ENCODE measurements around the gene ZNF385A. TPM values are rescaled to one million over a fixed set of nuclear protein-coding genes. Genes with fewer than 3 reads are reported as not detected.

Gene ZNF385A
- total and polyA plus RNA-seq, 2 donors from 2014 or later, result 10.2 to 16.6 TPM

DNA sequence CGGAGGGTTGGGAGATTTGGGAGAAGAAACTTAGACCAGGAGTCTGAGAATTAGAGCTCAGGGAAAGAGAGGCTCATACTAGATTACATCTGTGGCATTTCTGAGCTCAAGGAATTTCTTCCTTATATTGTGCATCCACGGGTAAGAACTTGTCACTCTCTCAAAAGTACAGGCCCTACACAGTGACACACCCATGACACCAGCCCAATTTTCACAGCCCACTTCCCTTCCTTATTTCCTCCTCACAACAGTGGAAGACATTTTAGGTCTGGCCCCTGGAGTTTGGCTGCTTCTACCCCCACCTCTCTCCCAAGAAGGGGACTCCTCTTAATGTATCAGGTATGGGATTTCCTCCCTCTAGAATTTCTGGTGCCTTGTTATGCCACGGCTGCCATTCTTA, 9.2 kb upstream of the ZNF385A start:
- Histone ChIP-seq H3K36me3 (ENCODE audit: control insufficient read depth in 2 of 3, insufficient read depth in 3 of 3, low read length in 3 of 3) (peaks cover 0 to 3% (median 2%) of the 10 kb centered on the region in 3 donors), H3K27me3 (ENCODE audit: control insufficient read depth, insufficient read depth, low read length) (no peaks in the 10 kb centered on the region), H3K9ac (ENCODE audit: low read length in 3 of 3) (no peak overlapping the region), H3K27ac (ENCODE audit: low read depth in 2 of 2, low read length in 2 of 2) (no peak overlapping the region), H3K4me3 (ENCODE audit: low read length in 3 of 3) (no peak overlapping the region), H3K4me1 (ENCODE audit: control insufficient read depth in 2 of 3, insufficient read depth in 2 of 3, low read depth in 1 of 3, low read length in 3 of 3) (peaks cover 0 to 4% (median 0%) of the 10 kb centered on the region in 3 donors), H3K9me3 (ENCODE audit: control insufficient read depth in 2 of 3, insufficient read depth in 1 of 3, low read length in 3 of 3) (no peaks in the 10 kb centered on the region)
- intact Hi-C loops (cut with DNase I), result no loop called here
- FAIRE-seq (no peak), DNase-seq (peak in 1 of 5 donors; percentile 8)
- TF ChIP-seq, protein P1, sequence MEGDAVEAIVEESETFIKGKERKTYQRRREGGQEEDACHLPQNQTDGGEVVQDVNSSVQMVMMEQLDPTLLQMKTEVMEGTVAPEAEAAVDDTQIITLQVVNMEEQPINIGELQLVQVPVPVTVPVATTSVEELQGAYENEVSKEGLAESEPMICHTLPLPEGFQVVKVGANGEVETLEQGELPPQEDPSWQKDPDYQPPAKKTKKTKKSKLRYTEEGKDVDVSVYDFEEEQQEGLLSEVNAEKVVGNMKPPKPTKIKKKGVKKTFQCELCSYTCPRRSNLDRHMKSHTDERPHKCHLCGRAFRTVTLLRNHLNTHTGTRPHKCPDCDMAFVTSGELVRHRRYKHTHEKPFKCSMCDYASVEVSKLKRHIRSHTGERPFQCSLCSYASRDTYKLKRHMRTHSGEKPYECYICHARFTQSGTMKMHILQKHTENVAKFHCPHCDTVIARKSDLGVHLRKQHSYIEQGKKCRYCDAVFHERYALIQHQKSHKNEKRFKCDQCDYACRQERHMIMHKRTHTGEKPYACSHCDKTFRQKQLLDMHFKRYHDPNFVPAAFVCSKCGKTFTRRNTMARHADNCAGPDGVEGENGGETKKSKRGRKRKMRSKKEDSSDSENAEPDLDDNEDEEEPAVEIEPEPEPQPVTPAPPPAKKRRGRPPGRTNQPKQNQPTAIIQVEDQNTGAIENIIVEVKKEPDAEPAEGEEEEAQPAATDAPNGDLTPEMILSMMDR (IDR thresholded peaks at IDR 0.05; ENCODE audit: borderline replicate concordance, extremely low read depth, insufficient read depth), result no peak

DNA sequence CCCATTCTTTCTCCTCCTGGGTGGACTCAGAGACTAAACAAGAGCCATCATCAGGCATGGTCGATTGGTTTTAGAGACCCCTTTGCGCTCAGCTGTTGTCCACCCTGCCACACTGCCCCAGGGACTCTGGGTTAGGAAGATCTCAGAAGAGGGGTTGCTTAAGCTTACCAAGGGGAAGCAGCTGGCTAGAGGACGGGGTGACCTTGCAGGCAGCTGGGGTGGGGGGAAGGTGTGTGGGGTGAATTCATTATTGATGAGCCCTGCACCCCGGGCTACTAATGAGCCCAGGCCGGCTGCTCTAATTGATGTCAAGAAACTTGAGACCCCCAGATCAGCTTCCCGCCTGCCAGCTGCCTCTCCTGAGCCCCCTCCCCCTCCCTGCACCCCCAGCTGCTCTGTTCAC, 8.7 kb upstream of the ZNF385A start:
- Histone ChIP-seq H3K27ac (ENCODE audit: low read depth in 2 of 2, low read length in 2 of 2) (no peak overlapping the region), H3K4me1 (ENCODE audit: control insufficient read depth in 2 of 3, insufficient read depth in 2 of 3, low read depth in 1 of 3, low read length in 3 of 3) (peaks cover 0 to 4% (median under 1%) of the 10 kb centered on the region in 3 donors), H3K4me3 (ENCODE audit: low read length in 3 of 3) (no peak overlapping the region), H3K36me3 (ENCODE audit: control insufficient read depth in 2 of 3, insufficient read depth in 3 of 3, low read length in 3 of 3) (peaks cover 0 to 2% (median 0%) of the 10 kb centered on the region in 3 donors), H3K9me3 (ENCODE audit: control insufficient read depth in 2 of 3, insufficient read depth in 1 of 3, low read length in 3 of 3) (no peaks in the 10 kb centered on the region), H3K9ac (ENCODE audit: low read length in 3 of 3) (no peak overlapping the region), H3K27me3 (ENCODE audit: control insufficient read depth, insufficient read depth, low read length) (no peaks in the 10 kb centered on the region)
- TF ChIP-seq, protein P1 (IDR thresholded peaks at IDR 0.05; ENCODE audit: borderline replicate concordance, extremely low read depth, insufficient read depth), result no peak
- DNase-seq (peak in 2 of 5 donors; percentile 70 to 71), FAIRE-seq (no peak)
- intact Hi-C loops (cut with DNase I), result no loop called here

DNA sequence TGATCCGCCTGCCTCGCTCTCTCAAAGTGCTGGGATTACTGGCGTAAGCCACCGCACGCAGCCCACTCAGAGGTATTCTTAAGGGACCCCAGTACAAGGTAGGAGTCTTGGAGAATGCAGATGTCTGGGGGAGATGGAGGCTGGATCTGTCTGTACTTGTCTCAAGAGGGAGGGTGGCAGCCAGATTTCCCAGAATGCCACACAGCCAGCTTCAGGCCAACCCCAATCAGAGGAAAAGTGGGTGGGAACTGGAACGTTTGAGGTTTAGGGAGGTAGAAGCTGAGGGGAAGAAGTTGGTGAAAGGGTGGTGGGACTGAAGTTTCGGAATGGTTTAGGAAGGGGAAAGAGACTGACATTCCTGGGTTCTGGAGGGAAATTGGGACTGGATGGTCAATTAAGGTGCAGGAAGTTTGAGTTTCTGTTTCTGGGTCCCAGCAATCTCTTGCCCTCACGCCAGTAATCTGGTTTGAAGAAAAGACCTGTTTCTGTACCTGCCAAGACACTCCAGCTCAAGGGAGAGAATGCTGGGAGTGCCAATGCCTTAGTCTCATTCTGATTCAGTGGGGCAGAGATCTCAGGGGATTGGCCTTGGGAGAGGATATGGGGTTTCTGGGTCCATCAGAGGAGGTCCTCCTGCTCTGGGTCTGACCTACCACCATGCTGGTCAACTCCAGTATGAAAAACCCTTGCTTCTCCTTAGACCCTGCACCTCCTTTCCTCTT, 8.1 kb upstream of the ZNF385A start:
- Histone ChIP-seq H3K4me1 (ENCODE audit: control insufficient read depth in 2 of 3, insufficient read depth in 2 of 3, low read depth in 1 of 3, low read length in 3 of 3) (peaks cover 0 to 9% (median 4%) of the 10 kb centered on the region in 3 donors), H3K27ac (ENCODE audit: low read depth in 2 of 2, low read length in 2 of 2) (no peak overlapping the region), H3K9ac (ENCODE audit: low read length in 3 of 3) (no peak overlapping the region), H3K9me3 (ENCODE audit: control insufficient read depth in 2 of 3, insufficient read depth in 1 of 3, low read length in 3 of 3) (no peaks in the 10 kb centered on the region), H3K27me3 (ENCODE audit: control insufficient read depth, insufficient read depth, low read length) (no peaks in the 10 kb centered on the region), H3K36me3 (ENCODE audit: control insufficient read depth in 2 of 3, insufficient read depth in 3 of 3, low read length in 3 of 3) (peaks cover 0 to 2% (median 0%) of the 10 kb centered on the region in 3 donors), H3K4me3 (ENCODE audit: low read length in 3 of 3) (no peak overlapping the region)
- intact Hi-C loops (cut with DNase I), result no loop called here
- FAIRE-seq (no peak), DNase-seq (peak in 1 of 5 donors; percentile 8)
- TF ChIP-seq, protein P1 (IDR thresholded peaks at IDR 0.05; ENCODE audit: borderline replicate concordance, extremely low read depth, insufficient read depth), result no peak
